HEK293 (cell line): Measurements from ENCODE around the gene STIM2.

Experiments used
- CTCF ChIP-seq: fragments of 450-650 bp; formaldehyde crosslinking; IDR thresholded peaks from 2 replicates; pipeline ENCODE4 v1.5.1; 2016; ENCODE audit warnings: missing biosample characterization, missing genetic modification characterization
- REST ChIP-seq: fragments of 450-650 bp; formaldehyde crosslinking; IDR thresholded peaks from 2 replicates; pipeline ENCODE4 v1.5.1; 2016; ENCODE audit warnings: missing biosample characterization, missing genetic modification characterization
- ZNF398 ChIP-seq: fragments of 450-650 bp; formaldehyde crosslinking; IDR thresholded peaks from 2 replicates; pipeline ENCODE4 v1.5.1; 2017; ENCODE audit warnings: missing biosample characterization, missing genetic modification characterization

GRCh38 chr4:26999689-27000088 lies 139.0 kb downstream of the STIM2 start:
- TF ChIP-seq CTCF (tag by site-specific recombination) (no peak), REST (tag by site-specific recombination) (no peak), ZNF398 (tag by site-specific recombination) (no peak)
